H1 (cell line): ENCODE measurements around the gene ZNF618. TPM values are rescaled to one million over a fixed set of nuclear protein-coding genes. Genes with fewer than 3 reads are reported as not detected.

Source experiments
- CTCF ChIA-PET: fragments of 300-600 bp; sonication (Branson Sonifier 250); formaldehyde crosslinking; loops from one replicate; lab custom pipeline; 2021; ENCODE audit not compliant: partially characterized antibody; lab: Charles Lee
- POLR2A ChIA-PET: fragments of 300-600 bp; sonication (Branson Sonifier 250); formaldehyde crosslinking; loops from one replicate; lab custom pipeline; 2021; ENCODE audit warnings: inconsistent platforms; ENCODE audit not compliant: partially characterized antibody; lab: Charles Lee
- DNase-seq, 2 experiments: peaks; one replicate each; pipeline versions ENCODE4 v3.0.0 to v3.0.0-alpha.2; 2010 to 2022; ENCODE audit warnings: low spot score in 2 of 2, low read depth in 1 of 2, mixed read lengths in 1 of 2
- FAIRE-seq: peaks from 2 replicates; lab custom pipeline; 2011; peaks lifted over from hg19 to GRCh38; lab: Jason Lieb, UNC
- H2AFZ ChIP-seq: 2 replicates; pipeline ENCODE4 v1.8.1; 2012; ENCODE audit warnings: low read length, inconsistent platforms
- H2AK5ac ChIP-seq: 2 replicates; pipeline ENCODE4 v1.6.1; 2013; ENCODE audit warnings: low read depth, low read length
- H2BK120ac ChIP-seq: replicated peaks from 2 replicates; pipeline ENCODE3; 2013; ENCODE audit warnings: low read depth, low read length, inconsistent platforms
- H2BK12ac ChIP-seq: 2 replicates; pipeline ENCODE4 v1.6.1; 2013; ENCODE audit warnings: low read depth, low read length
- H2BK15ac ChIP-seq: 2 replicates; pipeline ENCODE4 v1.6.1; 2013; ENCODE audit warnings: low read length
- H2BK20ac ChIP-seq: 2 replicates; pipeline ENCODE4 v1.6.1; 2013; ENCODE audit warnings: low read length
- H2BK5ac ChIP-seq: 2 replicates; pipeline ENCODE4 v1.6.1; 2013; ENCODE audit warnings: low read depth, low read length
- H3K14ac ChIP-seq: 2 replicates; pipeline ENCODE4 v1.6.1; 2013; ENCODE audit warnings: inconsistent platforms; ENCODE audit not compliant: insufficient read length
- H3K18ac ChIP-seq: 2 replicates; pipeline ENCODE4 v1.6.1; 2013; ENCODE audit warnings: low read length; ENCODE audit errors: extremely low read depth
- H3K23ac ChIP-seq: 2 replicates; pipeline ENCODE4 v1.6.1; 2013; ENCODE audit warnings: inconsistent platforms; ENCODE audit not compliant: insufficient read length
- H3K23me2 ChIP-seq: 2 replicates; pipeline ENCODE4 v1.6.1; 2013; ENCODE audit warnings: low read depth, low read length
- H3K27ac ChIP-seq: 2 replicates; pipeline ENCODE4 v1.6.1; 2011; ENCODE audit warnings: low read depth, low read length, inconsistent platforms
- H3K27me3 ChIP-seq, 4 experiments: replicated peaks in 1 of 4; 1 replicate in 1 of 4; 2 replicates in 3 of 4; pipeline versions ENCODE4 v1.6.1 to v1.8.1; 2011 to 2013; ENCODE audit warnings: low read length in 3 of 4, mild to moderate bottlenecking in 3 of 4, inconsistent platforms in 2 of 4, mixed read lengths in 2 of 4, moderate library complexity in 1 of 4; ENCODE audit not compliant: control insufficient read depth in 3 of 4, insufficient read depth in 3 of 4; ENCODE audit errors: extremely low read depth in 1 of 4
- H3K36me3 ChIP-seq, 4 experiments: 2 replicates each; pipeline versions ENCODE4 v1.6.1 to v1.8.1; 2011 to 2013; ENCODE audit warnings: mild to moderate bottlenecking in 4 of 4, low read length in 3 of 4, moderate library complexity in 2 of 4, control low read depth in 1 of 4, inconsistent platforms in 1 of 4; ENCODE audit not compliant: insufficient read depth in 4 of 4, control insufficient read depth in 2 of 4
- H3K4ac ChIP-seq: replicated peaks from 2 replicates; pipeline ENCODE3; 2013; ENCODE audit warnings: low read length, low read depth, mixed read lengths, inconsistent platforms; ENCODE audit not compliant: insufficient read length
- H3K4me1 ChIP-seq, 4 experiments: replicated peaks in 1 of 4; 1 replicate in 1 of 4; 2 replicates in 3 of 4; pipeline versions ENCODE4 v1.6.1 to v1.8.1; 2011 to 2013; ENCODE audit warnings: low read length in 3 of 4, inconsistent platforms in 2 of 4, mixed read lengths in 1 of 4; ENCODE audit not compliant: insufficient read depth in 4 of 4, control insufficient read depth in 3 of 4
- H3K4me2 ChIP-seq, 2 experiments: 2 replicates each; pipeline versions ENCODE4 v1.6.1 to v1.8.1; 2011 to 2013; ENCODE audit warnings: low read depth in 2 of 2, low read length in 2 of 2, control low read depth in 1 of 2, inconsistent platforms in 1 of 2, mild to moderate bottlenecking in 1 of 2; ENCODE audit not compliant: insufficient read depth in 1 of 2
- H3K4me3 ChIP-seq, 4 experiments: fragments of 200-600, 300-600 bp in 1 of 4; sonication (generic), shearing (Covaris generic), sonication (Bioruptor Twin) in 1 of 4; 2 replicates each; pipeline versions ENCODE4 v1.5.1 to v1.8.1; 2011 to 2016; ENCODE audit warnings: low read length in 4 of 4, low read depth in 3 of 4, control low read depth in 2 of 4, inconsistent platforms in 2 of 4, mild to moderate bottlenecking in 2 of 4, mixed read lengths in 1 of 4, moderate library complexity in 1 of 4; ENCODE audit not compliant: insufficient read depth in 2 of 4; ENCODE audit errors: extremely low read depth in 1 of 4
- H3K56ac ChIP-seq: replicated peaks from 2 replicates; pipeline ENCODE3; 2013; ENCODE audit warnings: low read depth, mild to moderate bottlenecking, mixed read lengths, low read length, inconsistent platforms; ENCODE audit not compliant: insufficient read length
- H3K79me1 ChIP-seq: 2 replicates; pipeline ENCODE4 v1.6.1; 2013; ENCODE audit warnings: low read depth, low read length, control low read depth
- H3K79me2 ChIP-seq, 2 experiments: 2 replicates each; pipeline versions ENCODE4 v1.6.1 to v1.8.1; 2012 to 2013; ENCODE audit warnings: low read length in 2 of 2, mild to moderate bottlenecking in 2 of 2, inconsistent platforms in 1 of 2; ENCODE audit not compliant: insufficient read depth in 2 of 2, control insufficient read depth in 1 of 2
- H3K9ac ChIP-seq, 4 experiments: replicated peaks in 1 of 4; 1 replicate in 1 of 4; 2 replicates in 3 of 4; pipeline versions ENCODE4 v1.6.1 to v1.8.1; 2011 to 2013; ENCODE audit warnings: low read depth in 3 of 4, low read length in 3 of 4, control low read depth in 2 of 4, mild to moderate bottlenecking in 2 of 4, moderate library complexity in 2 of 4, inconsistent platforms in 1 of 4; ENCODE audit errors: extremely low read depth in 1 of 4
- H3K9me3 ChIP-seq, 2 experiments: 2 replicates each; pipeline versions ENCODE4 v1.6.1 to v1.8.1; 2012 to 2013; ENCODE audit warnings: mild to moderate bottlenecking in 2 of 2, moderate library complexity in 2 of 2, control low read depth in 1 of 2, inconsistent platforms in 1 of 2, low read depth in 1 of 2, low read length in 1 of 2, mixed read lengths in 1 of 2; ENCODE audit not compliant: insufficient read depth in 2 of 2
- H4K20me1 ChIP-seq, 2 experiments: replicated peaks in 1 of 2; 2 replicates each; pipeline versions ENCODE3 to v1.8.1; 2011 to 2013; ENCODE audit warnings: inconsistent platforms in 2 of 2, low read length in 2 of 2, mild to moderate bottlenecking in 1 of 2; ENCODE audit not compliant: insufficient read depth in 2 of 2, control insufficient read depth in 1 of 2
- H4K5ac ChIP-seq: 2 replicates; pipeline ENCODE4 v1.6.1; 2013; ENCODE audit warnings: low read length, low read depth, mixed read lengths, inconsistent platforms; ENCODE audit not compliant: insufficient read length
- H4K8ac ChIP-seq: 2 replicates; pipeline ENCODE4 v1.8.0; 2013; ENCODE audit warnings: mild to moderate bottlenecking, moderate library complexity, low read length, inconsistent platforms; ENCODE audit not compliant: insufficient read depth; ENCODE audit errors: extremely low read depth
- H4K91ac ChIP-seq: replicated peaks from 2 replicates; pipeline ENCODE3; 2013; ENCODE audit warnings: low read length, mixed read lengths, inconsistent platforms; ENCODE audit not compliant: insufficient read length
- CBX5 ChIP-seq: fragments of 300-800, 300-1000 bp; sonication (generic); IDR thresholded peaks from 2 replicates; pipeline ENCODE4 v1.7.1; 2016; ENCODE audit warnings: antibody characterized with exemption, low read length, low read depth
- CEBPB ChIP-seq: IDR thresholded peaks from 2 replicates; pipeline ENCODE4 v1.6.1; 2012; ENCODE audit warnings: low read depth, low read length
- CREB1 ChIP-seq: IDR thresholded peaks from 2 replicates; pipeline ENCODE4 v1.6.1; 2012; ENCODE audit warnings: inconsistent platforms
- CTBP2 ChIP-seq: IDR thresholded peaks from 2 replicates; pipeline ENCODE4 v1.7.0; 2011; ENCODE audit warnings: borderline replicate concordance, mild to moderate bottlenecking, moderate library complexity, mixed read lengths, low read length; ENCODE audit not compliant: insufficient read depth, insufficient read length
- JUN ChIP-seq: IDR thresholded peaks from 2 replicates; pipeline ENCODE4 v1.6.1; 2011; ENCODE audit warnings: low read depth, mild to moderate bottlenecking, improper control_type of control experiment, low read length
- MAFK ChIP-seq: IDR thresholded peaks from 2 replicates; pipeline ENCODE4 v1.6.1; 2012; ENCODE audit warnings: low read depth, mild to moderate bottlenecking, improper control_type of control experiment, low read length
- POU5F1 ChIP-seq: IDR thresholded peaks from 2 replicates; pipeline ENCODE4 v1.6.1; 2011; ENCODE audit warnings: low read depth, mild to moderate bottlenecking, low read length, moderate library complexity
- RXRA ChIP-seq: IDR thresholded peaks from 2 replicates; pipeline ENCODE4 v1.6.1; 2011; ENCODE audit warnings: low read depth, mild to moderate bottlenecking, low read length, moderate library complexity; ENCODE audit not compliant: insufficient read depth
- SIRT6 ChIP-seq: IDR thresholded peaks from one replicate; pipeline ENCODE4 v1.7.1; 2012; ENCODE audit warnings: low read length, inconsistent platforms
- SP1 ChIP-seq: IDR thresholded peaks from 2 replicates; pipeline ENCODE4 v1.6.1; 2011; ENCODE audit warnings: low read depth, low read length
- SP2 ChIP-seq: IDR thresholded peaks from 2 replicates; pipeline ENCODE4 v1.6.1; 2012; ENCODE audit warnings: mild to moderate bottlenecking, low read length, inconsistent platforms
- SP4 ChIP-seq: IDR thresholded peaks from 2 replicates; pipeline ENCODE4 v1.6.1; 2012; ENCODE audit warnings: low read length, inconsistent platforms
- SRF ChIP-seq: IDR thresholded peaks from 2 replicates; pipeline ENCODE4 v1.6.1; 2011; ENCODE audit warnings: mild to moderate bottlenecking, low read depth, low read length, moderate library complexity
- SUZ12 ChIP-seq: fragments of 200-600 bp; sonication (generic); IDR thresholded peaks from 2 replicates; pipeline ENCODE4 v1.6.1; 2012; ENCODE audit warnings: mild to moderate bottlenecking, inconsistent platforms, low read length, moderate library complexity, mixed read lengths
- TBP ChIP-seq: IDR thresholded peaks from 2 replicates; pipeline ENCODE4 v1.6.1; 2011; ENCODE audit warnings: low read depth, low read length, improper control_type of control experiment
- TEAD4 ChIP-seq: IDR thresholded peaks from 2 replicates; pipeline ENCODE4 v1.6.1; 2012; ENCODE audit warnings: low read depth, low read length, inconsistent platforms, mixed read lengths
- YY1 ChIP-seq: IDR thresholded peaks from 2 replicates; pipeline ENCODE4 v1.6.1; 2011; ENCODE audit warnings: low read depth, mild to moderate bottlenecking, low read length
- WGBS, 2 experiments: shearing (Covaris generic) in 1 of 2; methylation state at CpG; one replicate each; pipeline versions ENCODE4 v1.1.6 to v1.1.7; 2013 to 2015; ENCODE audit warnings: low lambda C conversion rate in 2 of 2, mixed read lengths in 2 of 2, inconsistent platforms in 1 of 2, low coverage in 1 of 2, missing lambda C conversion rate in 1 of 2; ENCODE audit not compliant: insufficient replicate concordance in 2 of 2, insufficient coverage in 1 of 2, insufficient read length in 1 of 2; ENCODE audit errors: extremely low coverage in 1 of 2, missing lambda C conversion rate in 1 of 2; 5-methylcytosine and 5-hydroxymethylcytosine counted together
- polyA plus RNA-seq, 7 experiments: library from polyadenylated mRNA; depleted of rRNA in 3 of 7; stranded (reverse) in 5 of 7; unstranded in 2 of 7; fragments of >200 nt in 5 of 7; fragments of 200-250 nt in 2 of 7; gene quantifications; 1 replicate in 5 of 7; 2 replicates in 1 of 7; 4 replicates in 1 of 7; pipeline versions ENCODE4 v1.2.1 to v1.2.3, GENCODE V29; 2011 to 2013; ENCODE audit warnings: missing spikeins in 2 of 7, mixed read lengths in 2 of 7
- total RNA-seq: library from RNA; stranded (reverse); fragmentation: NEBNext Ultra II Directional; extraction: Animal tissue kit (Norgen Biotek cat#: 25700); gene quantifications from 2 replicates; pipeline ENCODE4 v1.2.1, GENCODE V29; 2021

The ZNF618 gene
- total and polyA plus RNA-seq, 2 of the 8 experiments (the other 6 are each of a cell fraction or from before 2014, with no cell fraction given), result 9.6 to 28.5 TPM

DNA sequence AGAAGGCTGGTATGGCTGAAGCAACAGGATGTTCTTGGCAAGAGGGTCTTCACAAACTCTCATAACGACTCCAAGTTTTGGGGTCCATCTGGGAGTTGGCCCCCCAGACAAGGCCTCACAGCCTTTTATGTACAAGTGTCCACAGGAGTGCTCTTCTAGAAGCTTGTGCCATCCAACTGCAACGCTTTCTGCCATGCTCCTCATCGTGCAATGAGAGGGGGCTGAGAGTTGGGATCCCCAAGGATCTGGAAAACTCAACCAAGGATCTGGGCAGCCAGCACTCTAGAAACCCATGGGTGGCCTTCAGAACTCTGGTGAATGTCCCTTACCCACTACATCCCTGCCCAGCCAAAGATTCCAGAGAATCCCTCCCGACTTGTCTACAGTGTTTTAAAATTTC, 210.5 kb downstream of the ZNF618 start:
- DNase-seq, result peak in 1 of 2 experiments; percentile 11
- H2BK15ac ChIP-seq, result no peak overlapping the region
- no peak overlapping the region for H4K8ac ChIP-seq
- no peaks in the 10 kb centered on the region for H3K23me2 ChIP-seq
- no peak overlapping the region for H3K18ac ChIP-seq
- no peak overlapping the region for H3K4me3 ChIP-seq
- POLR2A ChIA-PET, result no interaction called here
- WGBS, 2 experiments, result 95% methylated on average over 4 of the region's 4 CpGs; no CpG with 5 or more reads in 1 of the 2 experiments
- CTCF ChIA-PET, result interaction anchor here (2.0 to 10.3 kb wide), 3 partner anchors 9 to 204 kb away, joined by 6 to 144 read pairs (median 43); partner anchors contain the start of gene KIF12
- no peak overlapping the region for H3K23ac ChIP-seq
- H4K91ac ChIP-seq, result no peak overlapping the region
- H3K9ac ChIP-seq, result no peak overlapping the region
- no peaks in the 10 kb centered on the region for H3K79me1 ChIP-seq
- no peak overlapping the region for H2BK120ac ChIP-seq
- no peaks in the 10 kb centered on the region for H3K79me2 ChIP-seq
- H2AFZ ChIP-seq, result no peak overlapping the region
- no peak overlapping the region for H2BK20ac ChIP-seq
- no peak for FAIRE-seq
- no peak overlapping the region for H3K14ac ChIP-seq
- H3K27me3 ChIP-seq, result no peaks in the 10 kb centered on the region; a peak in 1 of 7 replicates
- no peak overlapping the region for H2BK5ac ChIP-seq
- peaks cover 0 to 1% of the 10 kb centered on the region in 2 experiments for H4K20me1 ChIP-seq
- H3K9me3 ChIP-seq, result no peaks in the 10 kb centered on the region
- no peak overlapping the region for H2BK12ac ChIP-seq
- H3K36me3 ChIP-seq, result no peaks in the 10 kb centered on the region
- no peak overlapping the region for H3K4me2 ChIP-seq
- H3K4ac ChIP-seq, result no peak overlapping the region
- no peak overlapping the region for H4K5ac ChIP-seq
- H3K4me1 ChIP-seq, result peaks cover 0 to 2% (median 0%) of the 10 kb centered on the region in 4 experiments; a peak in 1 of 7 replicates
- no peak overlapping the region for H3K56ac ChIP-seq
- no peak overlapping the region for H2AK5ac ChIP-seq
- H3K27ac ChIP-seq, result no peak overlapping the region
- TF ChIP-seq SRF, result no peak
- no peak for TF ChIP-seq YY1
- TF ChIP-seq SP2, result no peak
- no peak for TF ChIP-seq JUN
- TF ChIP-seq CTBP2, result no peak
- no peak for TF ChIP-seq CEBPB
- TF ChIP-seq MAFK, result no peak
- no peak for TF ChIP-seq TEAD4
- TF ChIP-seq TBP, result no peak
- no peak for TF ChIP-seq SIRT6
- TF ChIP-seq SP4, result no peak
- TF ChIP-seq RXRA, result no peak
- no peak for TF ChIP-seq POU5F1
- no peak for TF ChIP-seq CREB1
- no peak for TF ChIP-seq SP1
- no peak for TF ChIP-seq CBX5
- TF ChIP-seq SUZ12, result no peak
